D721Med (cell line): ENCODE data around the gene FBRSL1.

Experiments
- DNase-seq: peaks from one replicate; pipeline ENCODE4 v3.0.0; 2011; ENCODE audit warnings: low spot score; ENCODE audit not compliant: insufficient read length
- FAIRE-seq: peaks from 2 replicates; lab custom pipeline; 2011; peaks lifted over from hg19 to GRCh38; lab: Jason Lieb, UNC
- CTCF ChIP-seq: IDR thresholded peaks from 2 replicates; pipeline ENCODE4 v1.5.1; 2012; ENCODE audit warnings: mild to moderate bottlenecking, control low read depth; ENCODE audit not compliant: insufficient read depth; ENCODE audit errors: missing control alignments

The FBRSL1 gene

GRCh38 chr12:132514838-132515237 is 24.9 kb downstream of the FBRSL1 start:
- TF ChIP-seq CTCF: no peak
- no peak for DNase-seq
- FAIRE-seq: no peak

- TF ChIP-seq CTCF: no peak
- DNase-seq: no peak
- no peak for FAIRE-seq
Measured at GRCh38 chr12:132516095-132517012, 26.4 kb downstream of the FBRSL1 start.

DNA sequence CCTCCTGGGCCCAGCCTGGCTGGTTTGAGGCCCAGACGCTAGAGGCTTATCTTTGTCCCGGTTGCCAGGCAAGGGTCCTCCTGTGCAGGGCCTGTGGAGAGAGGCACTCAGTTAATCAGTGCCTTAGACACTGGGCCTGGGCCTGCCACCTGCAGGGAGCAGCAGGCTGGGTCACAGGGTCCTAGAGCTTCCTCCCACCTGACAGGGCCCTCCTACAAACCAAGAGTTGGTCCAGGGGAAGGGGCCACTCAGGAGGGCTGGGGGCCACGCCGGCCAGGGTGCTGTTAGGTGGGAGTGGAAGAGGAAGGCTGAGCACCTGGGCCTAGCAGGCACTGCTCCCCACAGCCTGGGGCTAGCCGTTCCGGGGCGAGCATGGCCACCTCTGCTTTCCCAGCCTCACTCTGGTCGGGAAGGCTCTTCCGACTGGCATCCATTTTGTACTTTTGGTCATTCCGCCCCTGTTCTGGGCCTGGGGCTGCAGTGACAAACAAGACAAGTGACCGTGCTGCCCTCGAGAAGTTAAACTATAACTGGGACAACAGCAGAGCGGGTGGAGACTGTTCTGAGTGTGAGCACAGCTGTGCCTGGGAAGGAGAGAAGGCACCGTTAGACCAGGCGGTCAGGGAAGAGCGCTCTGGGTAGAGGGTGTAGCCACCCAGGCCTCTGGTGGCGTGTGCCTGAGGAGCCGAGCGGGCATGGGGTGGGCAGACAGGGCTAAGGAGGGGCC is 27.2 kb downstream of the FBRSL1 start:
- TF ChIP-seq CTCF: no peak
- FAIRE-seq: no peak
- no peak for DNase-seq

GRCh38 chr12:132517740-132518100 is 27.8 kb downstream of the FBRSL1 start:
- FAIRE-seq (no peak), DNase-seq (no peak)
- TF ChIP-seq CTCF: no peak

DNA sequence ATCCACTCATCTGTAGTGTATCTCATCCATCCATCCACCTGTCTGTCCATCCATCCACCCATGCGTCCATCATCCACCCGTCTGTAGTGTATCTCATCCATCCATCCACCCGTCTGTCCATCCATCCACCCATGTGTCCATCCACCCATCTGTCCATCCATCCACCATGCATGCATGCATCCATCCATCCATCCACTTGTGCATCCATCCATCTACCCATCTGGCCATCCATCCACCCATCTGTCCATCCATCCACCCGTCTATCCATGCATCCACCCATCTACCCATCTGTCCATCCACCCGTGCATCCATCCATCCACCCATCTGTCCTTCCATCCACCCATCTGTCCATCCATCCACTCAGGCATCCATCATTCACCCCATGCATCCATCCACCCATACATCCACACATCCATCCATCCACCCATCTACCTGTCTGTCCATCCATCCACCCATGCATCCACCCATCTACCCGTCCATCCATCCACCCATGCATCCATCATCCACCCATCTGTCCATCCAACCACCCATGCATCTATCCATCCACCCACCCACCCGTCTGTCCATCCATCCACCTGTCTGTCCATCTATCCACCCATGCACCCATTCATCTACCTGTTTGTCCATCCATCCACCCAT is 28.5 kb downstream of the FBRSL1 start:
- TF ChIP-seq CTCF: no peak
- DNase-seq (no peak), FAIRE-seq (no peak)

GRCh38 chr12:132520421-132521199 is 30.7 kb downstream of the FBRSL1 start:
- DNase-seq (no peak), FAIRE-seq (no peak)
- TF ChIP-seq CTCF: no peak
